Measurements from ENCODE around the gene DENND1A.

- TF ChIP-seq POLR2A (IDR thresholded peaks at IDR 0.05; ENCODE audit: low read length) (no peak), GATA1 (IDR thresholded peaks at IDR 0.05; ENCODE audit: low read depth, low read length) (no peak)
Measured at GRCh38 chr9:123941524-123942070, 11.7 kb upstream of the DENND1A start.
